Loucy (cell line): ENCODE results near the gene RAD50.

Experiments
- H2AFZ ChIP-seq: fragments of 200-600 bp; sonication (generic); 2 replicates; pipeline ENCODE4 v1.6.0; 2016; ENCODE audit warnings: antibody characterized with exemption, mild to moderate bottlenecking, low read length, moderate library complexity
- H3F3A ChIP-seq: fragments of 200-600 bp; 2 replicates; pipeline ENCODE4 v1.6.0; 2016; ENCODE audit warnings: antibody characterized with exemption, low read depth, mild to moderate bottlenecking
- H3K27me3 ChIP-seq: fragments of 200-600 bp; sonication (generic); 2 replicates; pipeline ENCODE4 v1.6.1; 2014; ENCODE audit warnings: low read length, mild to moderate bottlenecking; ENCODE audit not compliant: insufficient read depth, poor library complexity, severe bottlenecking
- H3K36me3 ChIP-seq: fragments of 200-600 bp; sonication (generic); 2 replicates; pipeline ENCODE4 v1.6.1; 2016; ENCODE audit warnings: low read length; ENCODE audit not compliant: insufficient read depth
- H3K4me1 ChIP-seq: fragments of 200-600 bp; sonication (generic); 2 replicates; pipeline ENCODE4 v1.5.1; 2014; ENCODE audit warnings: low read length, mild to moderate bottlenecking; ENCODE audit not compliant: insufficient read depth, poor library complexity, severe bottlenecking
- H3K4me2 ChIP-seq: fragments of 200-600 bp; sonication (generic); 2 replicates; pipeline ENCODE4 v1.6.0; 2014; ENCODE audit warnings: antibody characterized with exemption, low read length, low read depth, mild to moderate bottlenecking; ENCODE audit not compliant: poor library complexity, severe bottlenecking
- H3K4me3 ChIP-seq: fragments of 200-600 bp; sonication (generic); 2 replicates; pipeline ENCODE4 v1.5.1; 2014; ENCODE audit warnings: low read length, mild to moderate bottlenecking, mixed read lengths; ENCODE audit not compliant: poor library complexity, severe bottlenecking
- H3K79me2 ChIP-seq: fragments of 200-600 bp; sonication (generic); 2 replicates; pipeline ENCODE4 v1.6.1; 2014; ENCODE audit warnings: low read length; ENCODE audit not compliant: insufficient read depth
- H3K9ac ChIP-seq: fragments of 200-600 bp; sonication (generic); 2 replicates; pipeline ENCODE4 v1.6.0; 2014; ENCODE audit warnings: mild to moderate bottlenecking, low read depth, low read length, moderate library complexity; ENCODE audit not compliant: poor library complexity, severe bottlenecking
- H3K9me2 ChIP-seq: fragments of 200-600 bp; sonication (generic); replicated peaks from 2 replicates; pipeline ENCODE4 v1.6.1; 2016; ENCODE audit warnings: low read depth, low read length, mixed read lengths
- H3K9me3 ChIP-seq: fragments of 200-600 bp; sonication (generic); 2 replicates; pipeline ENCODE4 v1.6.1; 2014; ENCODE audit warnings: mild to moderate bottlenecking, antibody characterized with exemption, low read length, low read depth; ENCODE audit not compliant: insufficient read depth
- H4K20me1 ChIP-seq: fragments of 200-600 bp; sonication (generic); 2 replicates; pipeline ENCODE4 v1.6.0; 2014; ENCODE audit warnings: antibody characterized with exemption, low read length, mild to moderate bottlenecking; ENCODE audit not compliant: insufficient read depth, poor library complexity, severe bottlenecking
- CTCF ChIP-seq: fragments of 200-600 bp; sonication (generic); conservative IDR thresholded peaks from 2 replicates; pipeline ENCODE4 v1.5.1; 2014; ENCODE audit warnings: mild to moderate bottlenecking, antibody characterized with exemption, low read length
- EZH2phosphoT487 ChIP-seq: fragments of 200-600 bp; IDR thresholded peaks from 2 replicates; pipeline ENCODE4 v1.6.1; 2018; ENCODE audit warnings: antibody characterized with exemption, mild to moderate bottlenecking, moderate library complexity, borderline replicate concordance

The RAD50 gene

GRCh38 chr5:132663771-132664695 lies 107.3 kb downstream of the RAD50 start:
- Histone ChIP-seq H3K9ac (no peak overlapping the region), H3K27me3 (no peaks in the 10 kb centered on the region), H3K9me2 (no peaks in the 10 kb centered on the region), H3K4me3 (no peak overlapping the region), H3K79me2 (no peaks in the 10 kb centered on the region), H3F3A (no peaks in the 10 kb centered on the region), H3K36me3 (no peaks in the 10 kb centered on the region), H4K20me1 (no peaks in the 10 kb centered on the region), H3K4me2 (no peak overlapping the region), H3K4me1 (peaks cover 17% of the 10 kb centered on the region), H2AFZ (no peak overlapping the region), H3K9me3 (no peaks in the 10 kb centered on the region)
- TF ChIP-seq EZH2phosphoT487 = no peak
- no peak for TF ChIP-seq CTCF

GRCh38 chr5:132664696-132665209 lies 108.0 kb downstream of the RAD50 start:
- H3K4me1 ChIP-seq = peaks cover 17% of the 10 kb centered on the region
- no peak overlapping the region for H3K4me2 ChIP-seq
- no peak overlapping the region for H2AFZ ChIP-seq

GRCh38 chr5:132665574-132666080 lies 108.8 kb downstream of the RAD50 start:
- TF ChIP-seq CTCF = no peak
- no peak for TF ChIP-seq EZH2phosphoT487
- H3K9ac ChIP-seq = no peak overlapping the region
- no peaks in the 10 kb centered on the region for H3F3A ChIP-seq
- H4K20me1 ChIP-seq = no peaks in the 10 kb centered on the region
- no peak overlapping the region for H3K4me3 ChIP-seq
- H3K79me2 ChIP-seq = no peaks in the 10 kb centered on the region
- H3K36me3 ChIP-seq = no peaks in the 10 kb centered on the region
- H3K4me2 ChIP-seq = no peak overlapping the region
- no peak overlapping the region for H2AFZ ChIP-seq
- no peaks in the 10 kb centered on the region for H3K27me3 ChIP-seq
- no peaks in the 10 kb centered on the region for H3K9me2 ChIP-seq
- no peaks in the 10 kb centered on the region for H3K9me3 ChIP-seq
- H3K4me1 ChIP-seq = peaks cover 17% of the 10 kb centered on the region

More at GRCh38 chr5:132664696-132665209, 108.0 kb downstream of the RAD50 start:
- Histone ChIP-seq H3F3A (no peaks in the 10 kb centered on the region), H3K9me2 (no peaks in the 10 kb centered on the region), H4K20me1 (no peaks in the 10 kb centered on the region), H3K79me2 (no peaks in the 10 kb centered on the region), H3K36me3 (no peaks in the 10 kb centered on the region), H3K27me3 (no peaks in the 10 kb centered on the region), H3K9ac (no peak overlapping the region), H3K4me3 (no peak overlapping the region), H3K9me3 (no peaks in the 10 kb centered on the region)
- TF ChIP-seq EZH2phosphoT487 = no peak
- no peak for TF ChIP-seq CTCF
